GM10248 (cell line): ENCODE results near the gene PATE1.

Source experiments
- CTCF ChIA-PET: fragments of 300-600 bp; sonication (Branson Sonifier 250); formaldehyde crosslinking; extraction: SDS; loops from one replicate; lab custom pipeline; 2021; ENCODE audit warnings: antibody characterized with exemption; lab: Yijun Ruan, JAX
- POLR2A ChIA-PET: fragments of 350-650 bp; sonication (Branson Sonifier 250); formaldehyde crosslinking; extraction: SDS; loops from one replicate; lab custom pipeline; 2020; ENCODE audit warnings: antibody characterized with exemption; lab: Yijun Ruan, JAX
- DNase-seq: peaks from one replicate; pipeline ENCODE4 v3.0.0; 2012; ENCODE audit errors: extremely low spot score
- CTCF ChIP-seq: IDR thresholded peaks from 2 replicates; pipeline ENCODE4 v1.5.1; 2012; ENCODE audit warnings: mild to moderate bottlenecking, low read depth; ENCODE audit errors: extremely low read depth, missing control alignments, control extremely low read depth

PATE1 gene

DNA sequence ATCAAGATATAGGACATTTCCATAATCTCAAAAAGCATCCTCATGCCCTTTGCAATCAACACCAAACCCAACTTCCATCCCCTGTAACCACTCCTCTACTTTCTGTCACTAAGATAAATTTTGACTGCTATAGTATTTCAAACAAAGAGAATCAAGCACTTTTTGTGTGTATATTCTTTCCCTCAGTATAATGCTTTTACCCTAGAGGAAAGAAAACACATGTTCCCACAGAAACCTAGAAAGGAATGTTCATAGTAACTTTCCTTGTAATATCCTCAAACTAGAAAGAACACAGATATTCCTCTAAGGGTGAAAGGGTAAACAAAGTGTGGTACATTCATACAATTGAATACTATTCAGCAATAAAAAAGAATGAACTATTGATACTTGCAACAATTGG, 5.5 kb upstream of the PATE1 start:
- no peak for TF ChIP-seq CTCF
- DNase-seq: no peak
- POLR2A ChIA-PET: no interaction called here
- CTCF ChIA-PET: no interaction called here

GRCh38 chr11:125743681-125744080, 2.4 kb upstream of the PATE1 start:
- no peak for TF ChIP-seq CTCF
- ChIA-PET POLR2A (no interaction called here), CTCF (no interaction called here)
- no peak for DNase-seq

GRCh38 chr11:125750629-125751028, 4.5 kb downstream of the PATE1 start:
- TF ChIP-seq CTCF: no peak
- ChIA-PET CTCF (interaction anchor here (1.1 kb wide), 1 partner anchor 37 kb away, joined by 3 read pairs; the partner anchor contains the start of gene PATE3), POLR2A (no interaction called here)
- DNase-seq: no peak

- ChIA-PET POLR2A (no interaction called here), CTCF (no interaction called here)
- TF ChIP-seq CTCF: no peak
Observed at GRCh38 chr11:125756050-125756449, 10.0 kb downstream of the PATE1 start.

GRCh38 chr11:125762445-125762844, 16.4 kb downstream of the PATE1 start:
- no peak for TF ChIP-seq CTCF
- no peak for DNase-seq
- CTCF ChIA-PET: interaction anchor here (1.4 kb wide), 1 partner anchor 34 kb away, joined by 4 read pairs; no protein-coding TSS in a partner anchor
- POLR2A ChIA-PET: no interaction called here

More at GRCh38 chr11:125756050-125756449, 10.0 kb downstream of the PATE1 start:
- DNase-seq: no peak

DNA sequence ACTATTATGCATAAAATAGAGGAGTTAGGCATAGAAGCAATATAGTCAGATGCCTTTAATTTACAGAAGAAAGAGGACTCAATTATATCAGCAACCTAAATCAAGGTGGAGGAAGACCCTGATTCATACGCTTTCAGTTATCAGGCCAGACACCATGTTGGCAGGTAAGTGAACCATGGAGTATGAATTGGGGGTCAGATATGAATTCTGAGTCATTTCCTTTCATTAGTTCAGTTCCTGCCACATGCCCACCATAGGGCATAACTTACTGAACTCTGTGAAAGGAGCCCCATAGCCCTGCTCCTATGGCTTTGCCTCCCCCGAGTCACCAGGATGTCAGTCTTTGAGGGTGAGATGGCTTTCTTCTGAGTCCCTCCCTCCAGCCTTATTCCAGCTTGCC, 17.4 kb downstream of the PATE1 start:
- ChIA-PET POLR2A (no interaction called here), CTCF (no interaction called here)
- DNase-seq: no peak
- TF ChIP-seq CTCF: no peak

DNA sequence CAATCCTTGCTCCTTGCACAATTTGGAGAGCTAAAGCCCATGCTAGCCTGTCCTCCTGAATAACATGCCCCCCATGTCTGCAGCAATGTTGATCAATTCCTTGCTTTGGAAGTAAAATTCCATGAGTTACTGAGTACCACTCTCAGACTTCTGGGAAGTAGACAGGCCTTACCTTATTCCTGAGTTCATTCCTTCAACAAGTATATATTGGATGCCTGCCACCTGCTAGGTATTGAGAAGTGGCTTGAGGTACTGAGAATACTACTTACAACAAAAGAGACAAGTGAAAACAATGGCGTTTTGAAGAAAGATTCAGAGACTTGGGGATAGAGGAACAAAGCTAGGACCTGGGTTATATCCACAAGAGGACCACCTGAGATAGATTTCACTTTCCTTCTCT, 20.2 kb downstream of the PATE1 start:
- DNase-seq: no peak
- ChIA-PET POLR2A (no interaction called here), CTCF (no interaction called here)
- no peak for TF ChIP-seq CTCF
